Measurements from ENCODE around the gene SAMD8.

DNA sequence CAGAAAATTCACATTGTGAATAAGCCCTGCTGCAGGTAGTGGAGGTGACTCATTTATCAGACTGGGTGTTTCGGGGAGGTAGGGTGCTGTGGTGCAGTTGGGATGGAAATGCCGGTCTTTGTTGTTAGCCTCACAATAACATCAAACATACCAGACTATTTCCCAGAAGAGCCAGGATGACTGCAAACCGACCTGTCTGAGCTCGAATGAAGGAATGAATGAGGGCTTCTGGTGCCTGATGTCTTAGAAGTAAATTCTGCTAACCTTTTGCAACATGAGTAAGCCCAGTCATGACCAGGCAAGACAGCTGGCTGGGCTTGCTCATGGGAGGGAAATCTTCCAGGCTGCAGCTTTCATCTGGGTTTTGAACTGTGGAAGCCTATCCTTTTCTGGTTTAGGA, 96.7 kb downstream of the SAMD8 start:
- TF ChIP-seq, protein P1, sequence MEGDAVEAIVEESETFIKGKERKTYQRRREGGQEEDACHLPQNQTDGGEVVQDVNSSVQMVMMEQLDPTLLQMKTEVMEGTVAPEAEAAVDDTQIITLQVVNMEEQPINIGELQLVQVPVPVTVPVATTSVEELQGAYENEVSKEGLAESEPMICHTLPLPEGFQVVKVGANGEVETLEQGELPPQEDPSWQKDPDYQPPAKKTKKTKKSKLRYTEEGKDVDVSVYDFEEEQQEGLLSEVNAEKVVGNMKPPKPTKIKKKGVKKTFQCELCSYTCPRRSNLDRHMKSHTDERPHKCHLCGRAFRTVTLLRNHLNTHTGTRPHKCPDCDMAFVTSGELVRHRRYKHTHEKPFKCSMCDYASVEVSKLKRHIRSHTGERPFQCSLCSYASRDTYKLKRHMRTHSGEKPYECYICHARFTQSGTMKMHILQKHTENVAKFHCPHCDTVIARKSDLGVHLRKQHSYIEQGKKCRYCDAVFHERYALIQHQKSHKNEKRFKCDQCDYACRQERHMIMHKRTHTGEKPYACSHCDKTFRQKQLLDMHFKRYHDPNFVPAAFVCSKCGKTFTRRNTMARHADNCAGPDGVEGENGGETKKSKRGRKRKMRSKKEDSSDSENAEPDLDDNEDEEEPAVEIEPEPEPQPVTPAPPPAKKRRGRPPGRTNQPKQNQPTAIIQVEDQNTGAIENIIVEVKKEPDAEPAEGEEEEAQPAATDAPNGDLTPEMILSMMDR (conservative IDR thresholded peaks at IDR 0.05; ENCODE audit: low read depth, low read length) = no peak
- no peak for TF ChIP-seq EZH2 (IDR thresholded peaks at IDR 0.05; ENCODE audit: borderline replicate concordance, low read depth, low read length, poor library complexity, severe bottlenecking)
